Choroid plexus epithelial cell (primary cell): ENCODE data around the gene HYAL1.

Experiments used
- DNase-seq: peaks from one replicate; pipeline ENCODE4 v3.0.0-alpha.2; 2010; ENCODE audit warnings: low read depth
- H3K4me3 ChIP-seq: 2 replicates; pipeline ENCODE4 v1.5.1; 2011; ENCODE audit warnings: low read depth, mild to moderate bottlenecking, control low read depth, low read length, moderate library complexity
- CTCF ChIP-seq: conservative IDR thresholded peaks from 2 replicates; pipeline ENCODE4 v1.5.1; 2011; ENCODE audit warnings: low read depth, mild to moderate bottlenecking, control low read depth, inconsistent platforms, low read length, moderate library complexity

HYAL1 gene

GRCh38 chr3:50250514-50250913 is 52.9 kb downstream of the HYAL1 start:
- no peak for DNase-seq
- no peak overlapping the region for H3K4me3 ChIP-seq
- TF ChIP-seq CTCF, result no peak
